Omental fat pad (tissue), 4 donors: ENCODE data around the gene GOSR2. TPM values are rescaled to one million over a fixed set of nuclear protein-coding genes. Genes with fewer than 3 reads are reported as not detected.
"Not testable (repeated sequence)": the region's sequence is repeated elsewhere in the genome, so short reads cannot be mapped to it uniquely, and the experiment has no call there.

Experiments used
- ATAC-seq: fragments of 150-250 bp; one replicate; pipeline ENCODE4 v1.9.1; 2016; ENCODE audit warnings: mild to moderate bottlenecking, moderate library complexity; ENCODE audit not compliant: low FRiP score
- DNase-seq: peaks from one replicate; pipeline ENCODE4 v3.0.0-alpha.2; 2019; ENCODE audit warnings: low spot score
- total RNA-seq, 4 donors: library from RNA; depleted of rRNA; stranded (reverse); fragments of >200 nt; gene quantifications; one replicate each; pipeline ENCODE4 v1.1.0, GENCODE V29; 2016
- TF ChIP-seq, protein P1 (sequence below), 3 donors: fragments of 450-650 bp; IDR thresholded peaks; one replicate each; pipeline ENCODE4 v1.5.1; 2016 to 2017; ENCODE audit warnings: antibody characterized with exemption in 3 of 3, mild to moderate bottlenecking in 3 of 3, moderate library complexity in 2 of 3

GOSR2 gene
- total RNA-seq, 4 donors from 2014 or later = 37.4 to 59.4 (median 47.3) TPM

DNA sequence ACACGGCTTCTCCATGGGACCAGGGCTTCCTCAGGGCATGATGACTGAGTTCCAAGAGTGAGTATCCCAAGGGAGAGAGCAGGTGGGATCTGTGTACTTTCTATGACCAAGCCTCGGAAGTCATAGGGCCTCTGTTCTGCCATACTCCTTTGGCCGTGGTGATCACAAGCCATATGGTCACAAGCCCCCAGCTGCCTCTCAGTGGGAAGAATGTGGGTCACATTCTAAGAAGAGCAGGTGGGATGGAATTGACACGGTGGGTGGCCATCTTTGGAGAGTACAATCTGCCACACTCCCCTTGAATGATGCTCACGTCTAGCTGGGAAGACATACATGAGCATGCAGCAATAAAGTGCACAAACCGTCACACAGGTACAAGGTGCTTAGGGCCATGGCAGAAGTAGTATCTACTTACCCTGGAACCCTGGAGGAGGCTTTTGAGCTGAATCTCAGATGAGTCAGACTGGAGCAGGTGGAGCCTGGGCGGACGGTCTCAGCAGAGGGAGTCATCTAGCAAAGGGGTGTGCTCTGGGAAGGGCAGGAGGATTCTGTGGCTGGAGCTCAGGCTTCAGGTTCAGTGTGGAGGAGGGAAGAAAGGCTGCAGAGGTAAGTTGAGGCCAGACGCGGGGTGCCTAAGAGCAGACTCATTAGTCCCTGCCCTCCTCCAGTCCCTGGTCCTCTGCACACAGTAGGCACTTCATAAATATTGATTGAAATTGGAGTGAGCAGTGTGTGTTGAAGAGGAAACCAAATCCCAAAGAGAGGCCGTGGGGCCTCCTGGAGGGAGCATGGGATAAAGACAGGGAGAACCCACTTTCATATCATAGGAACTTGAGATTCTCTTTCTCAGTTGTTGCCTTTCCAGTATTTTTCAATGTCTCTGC lies 26.6 kb downstream of the GOSR2 start:
- no peak for DNase-seq
- ATAC-seq = no peak
- TF ChIP-seq, protein P1, sequence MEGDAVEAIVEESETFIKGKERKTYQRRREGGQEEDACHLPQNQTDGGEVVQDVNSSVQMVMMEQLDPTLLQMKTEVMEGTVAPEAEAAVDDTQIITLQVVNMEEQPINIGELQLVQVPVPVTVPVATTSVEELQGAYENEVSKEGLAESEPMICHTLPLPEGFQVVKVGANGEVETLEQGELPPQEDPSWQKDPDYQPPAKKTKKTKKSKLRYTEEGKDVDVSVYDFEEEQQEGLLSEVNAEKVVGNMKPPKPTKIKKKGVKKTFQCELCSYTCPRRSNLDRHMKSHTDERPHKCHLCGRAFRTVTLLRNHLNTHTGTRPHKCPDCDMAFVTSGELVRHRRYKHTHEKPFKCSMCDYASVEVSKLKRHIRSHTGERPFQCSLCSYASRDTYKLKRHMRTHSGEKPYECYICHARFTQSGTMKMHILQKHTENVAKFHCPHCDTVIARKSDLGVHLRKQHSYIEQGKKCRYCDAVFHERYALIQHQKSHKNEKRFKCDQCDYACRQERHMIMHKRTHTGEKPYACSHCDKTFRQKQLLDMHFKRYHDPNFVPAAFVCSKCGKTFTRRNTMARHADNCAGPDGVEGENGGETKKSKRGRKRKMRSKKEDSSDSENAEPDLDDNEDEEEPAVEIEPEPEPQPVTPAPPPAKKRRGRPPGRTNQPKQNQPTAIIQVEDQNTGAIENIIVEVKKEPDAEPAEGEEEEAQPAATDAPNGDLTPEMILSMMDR (IDR thresholded peaks at IDR 0.05) = no peak

DNA sequence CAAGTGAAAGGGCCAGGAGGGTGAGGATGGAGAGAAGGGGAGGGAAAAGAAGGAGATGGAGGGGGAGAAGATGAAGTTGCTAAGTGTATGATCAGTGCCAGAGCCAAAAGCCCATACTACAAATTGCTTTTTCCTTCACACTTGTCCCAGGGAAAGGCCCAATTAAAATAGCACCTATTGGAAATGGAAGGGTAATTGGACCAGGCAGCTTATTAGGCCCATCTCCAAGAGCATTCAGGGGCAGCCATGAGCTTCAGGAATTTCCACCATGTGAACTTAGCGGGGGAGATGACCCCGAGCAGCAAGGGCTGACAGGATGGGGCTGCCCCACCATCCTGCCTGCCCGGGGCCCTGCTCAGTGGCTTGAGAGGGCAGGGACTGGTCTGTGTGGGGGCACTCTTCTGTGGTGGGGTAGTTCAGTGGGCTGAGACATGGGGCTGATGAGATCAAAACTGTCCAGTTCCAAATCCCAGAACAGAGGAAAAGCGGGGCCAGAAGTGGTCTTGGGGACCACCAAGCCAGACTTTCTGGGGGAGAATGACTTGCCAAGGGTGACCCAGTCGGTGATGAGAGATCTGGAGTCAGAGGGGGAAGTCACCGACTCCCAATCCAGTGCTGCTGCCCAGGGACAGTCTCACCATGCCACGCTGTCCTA lies 27.5 kb downstream of the GOSR2 start:
- DNase-seq (no peak), ATAC-seq (no peak)
- TF ChIP-seq, protein P1 (IDR thresholded peaks at IDR 0.05) = no peak

DNA sequence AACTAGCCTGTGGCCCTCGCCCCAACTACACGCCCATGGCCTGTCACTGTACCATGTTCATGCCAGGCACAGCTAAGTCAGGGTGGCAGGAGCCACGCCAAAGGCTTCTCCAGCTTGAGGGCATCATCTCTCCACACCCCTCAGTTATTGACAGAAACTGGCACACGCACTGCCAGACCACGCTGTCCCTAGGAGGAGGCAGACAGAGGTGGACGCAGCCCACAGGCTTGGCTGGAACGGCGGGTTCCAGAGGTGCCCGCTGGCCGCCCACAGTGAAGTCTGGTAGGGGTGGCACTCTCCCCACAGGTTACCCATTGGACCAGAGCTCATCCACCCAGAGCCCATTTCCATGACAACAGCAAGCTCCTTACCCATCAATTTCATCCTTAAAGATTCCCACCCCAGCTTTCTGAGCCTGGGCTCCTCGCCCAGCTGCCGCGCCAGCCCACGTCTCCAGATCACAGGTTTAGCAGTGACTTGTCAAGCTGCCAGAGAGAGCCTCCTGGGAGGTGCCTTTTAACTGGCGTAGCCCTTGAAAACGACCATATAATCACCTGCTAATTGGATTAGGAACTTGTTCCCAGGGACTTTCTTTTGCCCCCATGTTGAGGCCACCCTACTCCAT lies 28.1 kb downstream of the GOSR2 start:
- DNase-seq = no peak
- no peak for ATAC-seq
- TF ChIP-seq, protein P1 (IDR thresholded peaks at IDR 0.05) = no peak

DNA sequence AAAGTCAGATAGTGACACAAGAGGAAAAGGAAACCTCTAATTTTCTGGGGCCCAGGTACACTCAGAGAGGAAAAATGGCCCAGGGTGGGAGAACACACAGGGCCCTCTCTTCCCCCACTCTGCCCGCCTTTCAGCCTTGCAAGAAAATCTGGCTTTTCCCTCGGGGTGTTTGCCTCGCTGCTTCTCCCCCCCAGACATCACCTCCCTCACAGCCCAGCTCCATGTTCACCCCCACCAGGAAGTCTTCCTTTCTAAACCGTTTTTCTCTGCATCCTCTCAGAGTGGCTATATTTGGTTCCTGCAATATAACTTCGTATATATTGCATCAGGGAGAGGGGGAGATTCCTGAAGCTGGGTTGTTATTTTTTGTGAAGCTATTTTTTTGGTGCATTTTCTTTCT lies 28.7 kb downstream of the GOSR2 start:
- TF ChIP-seq, protein P1 (IDR thresholded peaks at IDR 0.05) = no peak
- DNase-seq = no peak
- no peak for ATAC-seq

DNA sequence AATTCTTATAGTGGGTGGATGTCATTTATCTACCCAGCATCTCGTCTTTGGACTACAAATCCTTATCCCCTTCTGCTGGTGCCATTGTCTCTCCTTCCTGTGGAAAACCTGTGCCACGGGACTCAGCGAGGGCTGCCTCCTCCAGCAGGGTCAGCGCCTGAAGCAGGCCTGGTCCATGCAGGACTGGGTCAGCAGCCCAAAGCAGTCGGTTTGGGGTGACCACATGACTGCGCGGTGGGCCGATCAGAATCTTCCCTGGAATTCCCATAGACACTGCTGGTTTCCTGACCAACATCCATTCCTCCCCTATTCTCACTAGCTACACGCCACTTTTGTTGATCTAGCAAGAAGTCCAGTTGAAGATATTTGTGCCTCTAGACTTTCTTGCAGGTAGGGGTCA lies 29.2 kb downstream of the GOSR2 start:
- DNase-seq (no peak), ATAC-seq (no peak)
- TF ChIP-seq, protein P1 (IDR thresholded peaks at IDR 0.05) = no peak

DNA sequence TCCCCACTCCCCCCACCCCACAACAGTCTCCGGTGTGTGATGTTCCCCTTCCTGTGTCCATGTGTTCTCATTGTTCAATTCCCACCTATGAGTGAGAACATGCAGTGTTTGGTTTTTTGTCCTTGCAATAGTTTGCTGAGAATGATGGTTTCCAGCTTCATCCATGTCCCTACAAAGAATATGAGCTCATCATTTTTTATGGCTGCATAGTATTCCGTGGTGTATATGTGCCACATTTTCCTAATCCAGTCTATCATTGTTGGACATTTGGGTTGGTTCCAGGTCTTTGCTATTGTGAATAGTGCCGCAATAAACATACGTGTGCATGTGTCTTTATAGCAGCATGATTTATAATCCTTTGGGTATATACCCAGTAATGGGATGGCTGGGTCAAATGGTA lies 30.2 kb downstream of the GOSR2 start:
- DNase-seq, ATAC-seq: not testable (repeated sequence)

DNA sequence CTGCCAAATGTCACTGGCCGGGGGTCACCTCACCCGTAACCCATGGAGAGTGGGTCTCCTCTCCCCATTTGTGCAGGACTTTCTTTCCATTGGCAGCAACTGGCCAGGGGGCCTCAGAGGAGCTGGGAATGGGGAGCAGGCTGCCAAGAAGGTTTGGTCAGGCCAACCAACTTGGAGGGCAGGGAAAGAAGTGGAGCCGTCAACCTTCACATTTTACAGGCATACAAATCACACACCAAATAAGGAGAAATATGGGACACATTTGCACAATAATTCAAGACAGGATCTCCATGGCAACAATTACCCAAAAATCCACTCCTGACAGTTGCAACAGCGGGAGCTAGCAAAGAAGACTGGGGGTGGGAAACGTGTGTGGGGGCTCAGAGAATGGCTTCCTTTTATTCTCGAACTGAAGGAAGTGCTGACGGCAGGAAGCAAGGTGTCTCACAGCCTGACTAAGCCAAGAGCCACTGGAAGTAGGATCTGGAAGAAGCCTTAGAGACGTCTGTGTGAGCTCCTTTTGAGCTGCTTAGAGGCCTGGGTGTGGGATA lies 35.2 kb downstream of the GOSR2 start:
- TF ChIP-seq, protein P1 (IDR thresholded peaks at IDR 0.05) = no peak
- ATAC-seq (no peak), DNase-seq (no peak)
